ENCODE measurements around the gene VKORC1L1.

VKORC1L1 gene

GRCh38 chr7:65967361-65968155 is 94.7 kb downstream of the VKORC1L1 start:
- H3K36me3 ChIP-seq (ENCODE audit: insufficient read depth, low read length), result peaks cover 99% of the 10 kb centered on the region
- no peaks in the 10 kb centered on the region for H3K79me2 ChIP-seq (ENCODE audit: insufficient read depth, low read length)
- no peak overlapping the region for H3K27ac ChIP-seq (ENCODE audit: low read depth, low read length, poor library complexity, severe bottlenecking)
- no peak overlapping the region for H3K9ac ChIP-seq (ENCODE audit: low read length)
- no peak overlapping the region for H3K4me3 ChIP-seq (ENCODE audit: low read depth, low read length, poor library complexity, severe bottlenecking)
- no peaks in the 10 kb centered on the region for H3K27me3 ChIP-seq (ENCODE audit: insufficient read depth, low read length)
- no peaks in the 10 kb centered on the region for H3K9me3 ChIP-seq (ENCODE audit: low read length)
- H4K20me1 ChIP-seq (ENCODE audit: insufficient read depth, low read length), result no peaks in the 10 kb centered on the region
- H3F3A ChIP-seq (ENCODE audit: insufficient read depth, low read length), result no peaks in the 10 kb centered on the region
- no peak overlapping the region for H2AFZ ChIP-seq (ENCODE audit: low read length)
- H3K9me2 ChIP-seq (ENCODE audit: low read depth, low read length), result no peaks in the 10 kb centered on the region
- no peak overlapping the region for H3K4me2 ChIP-seq (ENCODE audit: low read length)
- H3K4me1 ChIP-seq (ENCODE audit: insufficient read depth, low read length, severe bottlenecking), result no peaks in the 10 kb centered on the region
- TF ChIP-seq, protein P1, sequence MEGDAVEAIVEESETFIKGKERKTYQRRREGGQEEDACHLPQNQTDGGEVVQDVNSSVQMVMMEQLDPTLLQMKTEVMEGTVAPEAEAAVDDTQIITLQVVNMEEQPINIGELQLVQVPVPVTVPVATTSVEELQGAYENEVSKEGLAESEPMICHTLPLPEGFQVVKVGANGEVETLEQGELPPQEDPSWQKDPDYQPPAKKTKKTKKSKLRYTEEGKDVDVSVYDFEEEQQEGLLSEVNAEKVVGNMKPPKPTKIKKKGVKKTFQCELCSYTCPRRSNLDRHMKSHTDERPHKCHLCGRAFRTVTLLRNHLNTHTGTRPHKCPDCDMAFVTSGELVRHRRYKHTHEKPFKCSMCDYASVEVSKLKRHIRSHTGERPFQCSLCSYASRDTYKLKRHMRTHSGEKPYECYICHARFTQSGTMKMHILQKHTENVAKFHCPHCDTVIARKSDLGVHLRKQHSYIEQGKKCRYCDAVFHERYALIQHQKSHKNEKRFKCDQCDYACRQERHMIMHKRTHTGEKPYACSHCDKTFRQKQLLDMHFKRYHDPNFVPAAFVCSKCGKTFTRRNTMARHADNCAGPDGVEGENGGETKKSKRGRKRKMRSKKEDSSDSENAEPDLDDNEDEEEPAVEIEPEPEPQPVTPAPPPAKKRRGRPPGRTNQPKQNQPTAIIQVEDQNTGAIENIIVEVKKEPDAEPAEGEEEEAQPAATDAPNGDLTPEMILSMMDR (IDR thresholded peaks at IDR 0.05; ENCODE audit: low read length), result no peak
- TF ChIP-seq EZH2 (IDR thresholded peaks at IDR 0.05; ENCODE audit: borderline replicate concordance, low read length), result no peak

DNA sequence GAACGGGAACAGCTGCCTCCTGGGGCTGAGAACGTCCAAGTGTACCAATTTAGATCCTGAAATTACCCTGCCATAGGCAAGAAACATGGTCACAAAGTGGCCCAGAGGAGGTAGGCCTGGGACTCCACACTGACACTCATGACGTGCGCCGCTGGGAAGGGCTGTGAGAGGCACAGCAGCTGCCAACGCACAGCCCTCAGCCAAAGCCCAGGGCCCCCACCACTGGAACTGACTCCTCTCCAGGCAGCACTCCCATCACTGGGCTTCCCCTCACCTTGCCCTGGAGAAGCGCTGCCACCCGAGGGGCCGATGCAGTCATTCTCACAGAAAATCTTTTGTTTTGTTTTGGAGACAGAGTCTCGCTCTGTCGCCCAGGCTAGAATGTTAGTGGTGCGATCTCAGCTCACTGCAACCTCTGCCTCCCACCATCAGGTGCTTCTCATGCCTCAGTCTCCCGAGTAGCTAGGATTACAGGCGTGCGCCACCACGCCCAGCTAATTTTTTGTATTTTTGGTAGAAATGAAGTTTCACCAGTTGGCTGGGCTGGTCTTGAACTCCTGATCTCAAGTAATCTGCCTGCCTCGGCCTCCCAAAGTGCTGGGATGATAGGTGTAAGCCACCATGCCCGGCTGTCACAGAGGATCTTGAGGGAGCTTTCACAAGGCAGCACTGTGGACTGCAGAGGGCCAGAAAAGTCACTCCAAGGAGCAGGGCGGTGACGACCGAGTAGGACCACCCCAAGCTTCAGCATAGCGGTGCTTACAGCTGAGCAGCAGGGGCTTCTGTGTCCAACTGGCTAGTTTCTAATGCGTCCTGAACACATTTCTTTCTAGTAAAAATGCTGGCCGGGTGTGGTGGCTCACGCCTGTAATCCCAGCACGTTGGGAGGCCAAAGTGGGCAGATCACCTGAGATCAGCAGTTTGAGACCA is 95.6 kb downstream of the VKORC1L1 start:
- H3K79me2 ChIP-seq (ENCODE audit: insufficient read depth, low read length), result no peaks in the 10 kb centered on the region
- no peak overlapping the region for H3K27ac ChIP-seq (ENCODE audit: low read depth, low read length, poor library complexity, severe bottlenecking)
- H3K4me2 ChIP-seq (ENCODE audit: low read length), result no peak overlapping the region
- no peaks in the 10 kb centered on the region for H3K4me1 ChIP-seq (ENCODE audit: insufficient read depth, low read length, severe bottlenecking)
- no peaks in the 10 kb centered on the region for H3K27me3 ChIP-seq (ENCODE audit: insufficient read depth, low read length)
- H3K9ac ChIP-seq (ENCODE audit: low read length), result no peak overlapping the region
- no peak overlapping the region for H3K4me3 ChIP-seq (ENCODE audit: low read depth, low read length, poor library complexity, severe bottlenecking)
- peaks cover 99% of the 10 kb centered on the region for H3K36me3 ChIP-seq (ENCODE audit: insufficient read depth, low read length)
- no peaks in the 10 kb centered on the region for H4K20me1 ChIP-seq (ENCODE audit: insufficient read depth, low read length)
- no peaks in the 10 kb centered on the region for H3K9me3 ChIP-seq (ENCODE audit: low read length)
- no peak overlapping the region for H2AFZ ChIP-seq (ENCODE audit: low read length)
- TF ChIP-seq, protein P1 (IDR thresholded peaks at IDR 0.05; ENCODE audit: low read length), result no peak
- no peak for TF ChIP-seq EZH2 (IDR thresholded peaks at IDR 0.05; ENCODE audit: borderline replicate concordance, low read length)
- H3F3A ChIP-seq (ENCODE audit: insufficient read depth, low read length), result no peaks in the 10 kb centered on the region
- no peaks in the 10 kb centered on the region for H3K9me2 ChIP-seq (ENCODE audit: low read depth, low read length)

DNA sequence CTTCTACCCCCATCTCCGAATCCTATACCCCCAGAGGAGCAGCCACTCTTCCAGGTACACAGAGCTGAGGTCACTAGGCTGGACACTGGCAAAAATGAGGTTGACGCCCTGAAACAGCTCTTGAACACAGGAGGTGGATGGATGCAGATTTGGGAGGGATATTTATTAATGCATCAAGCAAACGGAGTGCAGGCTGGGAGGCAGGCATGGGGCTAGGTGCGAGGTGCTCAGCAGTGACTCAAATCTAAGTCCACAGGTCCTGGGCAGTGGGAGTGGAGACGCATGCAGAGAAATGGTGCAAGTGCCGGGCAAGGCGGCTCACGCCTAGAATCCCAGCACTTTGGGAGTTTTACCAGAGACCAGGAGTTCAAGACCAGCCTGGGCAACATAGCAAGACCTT is 98.1 kb downstream of the VKORC1L1 start:
- TF ChIP-seq, protein P1 (IDR thresholded peaks at IDR 0.05; ENCODE audit: low read length), result no peak
- TF ChIP-seq EZH2 (IDR thresholded peaks at IDR 0.05; ENCODE audit: borderline replicate concordance, low read length), result no peak
- no peaks in the 10 kb centered on the region for H3K27me3 ChIP-seq (ENCODE audit: insufficient read depth, low read length)
- no peak overlapping the region for H3K9ac ChIP-seq (ENCODE audit: low read length)
- H3K4me1 ChIP-seq (ENCODE audit: insufficient read depth, low read length, severe bottlenecking), result no peaks in the 10 kb centered on the region
- no peaks in the 10 kb centered on the region for H3K9me2 ChIP-seq (ENCODE audit: low read depth, low read length)
- no peak overlapping the region for H3K4me3 ChIP-seq (ENCODE audit: low read depth, low read length, poor library complexity, severe bottlenecking)
- H3K27ac ChIP-seq (ENCODE audit: low read depth, low read length, poor library complexity, severe bottlenecking), result no peak overlapping the region
- H3K36me3 ChIP-seq (ENCODE audit: insufficient read depth, low read length), result peaks cover 100% of the 10 kb centered on the region
- no peaks in the 10 kb centered on the region for H3F3A ChIP-seq (ENCODE audit: insufficient read depth, low read length)
- H2AFZ ChIP-seq (ENCODE audit: low read length), result no peak overlapping the region
- H3K79me2 ChIP-seq (ENCODE audit: insufficient read depth, low read length), result no peaks in the 10 kb centered on the region
- no peak overlapping the region for H3K4me2 ChIP-seq (ENCODE audit: low read length)
- H4K20me1 ChIP-seq (ENCODE audit: insufficient read depth, low read length), result no peaks in the 10 kb centered on the region
- H3K9me3 ChIP-seq (ENCODE audit: low read length), result no peaks in the 10 kb centered on the region
